ENCODE results near the gene DCANP1.
A peak's percentile ranks its signal among the peaks of the same experiment; 100 is the strongest.

Gene DCANP1

GRCh38 chr5:135460246-135461033, 13.3 kb upstream of the DCANP1 start:
- no peak overlapping the region for H3K27ac ChIP-seq
- no peak for TF ChIP-seq ZFX (IDR thresholded peaks at IDR 0.05; ENCODE audit: borderline replicate concordance)
- no peak for TF ChIP-seq CTCF (IDR thresholded peaks at IDR 0.05)

DNA sequence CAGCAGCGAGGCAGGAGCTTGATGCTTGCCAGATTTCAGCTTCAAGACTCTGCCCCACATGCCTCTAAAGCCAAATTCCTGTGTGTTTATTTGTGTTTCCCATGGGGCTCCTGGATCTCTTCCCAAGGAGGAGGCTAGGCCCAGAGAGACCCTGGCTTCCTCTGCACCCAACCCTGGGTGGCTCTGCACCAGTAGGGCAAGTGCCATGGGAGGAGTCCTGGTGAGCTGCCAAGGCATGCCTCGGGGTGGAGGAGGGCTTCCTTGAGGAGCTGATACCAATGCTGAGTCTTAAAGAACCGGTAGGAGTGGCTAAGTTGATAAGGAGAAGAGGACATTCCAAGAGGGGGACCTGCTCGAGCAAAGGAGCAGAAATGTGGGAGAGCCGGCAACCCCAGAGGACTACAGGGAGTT, 11.8 kb upstream of the DCANP1 start:
- TF ChIP-seq ZFX (IDR thresholded peaks at IDR 0.05; ENCODE audit: borderline replicate concordance) (no peak), CTCF (IDR thresholded peaks at IDR 0.05) (no peak)
- no peak overlapping the region for H3K27ac ChIP-seq

DNA sequence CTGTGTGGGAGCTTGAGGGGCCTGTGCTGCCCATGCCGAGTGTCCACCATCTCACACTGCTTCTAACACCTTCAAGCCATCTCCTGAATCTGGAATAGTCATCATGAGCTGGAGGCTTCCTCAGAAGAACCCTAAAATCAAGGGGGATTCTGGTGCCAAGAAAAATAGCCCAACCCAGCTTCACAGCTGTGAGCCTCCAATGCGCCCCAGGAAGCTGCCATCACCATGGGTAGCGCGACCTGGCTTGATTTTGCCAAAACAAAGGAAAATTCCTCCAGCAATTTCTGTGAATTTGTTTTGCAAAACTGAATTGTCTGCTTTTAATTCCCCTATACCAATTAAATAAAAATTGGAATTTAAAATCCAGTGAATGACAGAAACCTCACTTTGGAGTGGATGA, 11.2 kb upstream of the DCANP1 start:
- TF ChIP-seq CTCF (IDR thresholded peaks at IDR 0.05) (no peak), ZFX (IDR thresholded peaks at IDR 0.05; ENCODE audit: borderline replicate concordance) (no peak)
- H3K27ac ChIP-seq, result no peak overlapping the region

DNA sequence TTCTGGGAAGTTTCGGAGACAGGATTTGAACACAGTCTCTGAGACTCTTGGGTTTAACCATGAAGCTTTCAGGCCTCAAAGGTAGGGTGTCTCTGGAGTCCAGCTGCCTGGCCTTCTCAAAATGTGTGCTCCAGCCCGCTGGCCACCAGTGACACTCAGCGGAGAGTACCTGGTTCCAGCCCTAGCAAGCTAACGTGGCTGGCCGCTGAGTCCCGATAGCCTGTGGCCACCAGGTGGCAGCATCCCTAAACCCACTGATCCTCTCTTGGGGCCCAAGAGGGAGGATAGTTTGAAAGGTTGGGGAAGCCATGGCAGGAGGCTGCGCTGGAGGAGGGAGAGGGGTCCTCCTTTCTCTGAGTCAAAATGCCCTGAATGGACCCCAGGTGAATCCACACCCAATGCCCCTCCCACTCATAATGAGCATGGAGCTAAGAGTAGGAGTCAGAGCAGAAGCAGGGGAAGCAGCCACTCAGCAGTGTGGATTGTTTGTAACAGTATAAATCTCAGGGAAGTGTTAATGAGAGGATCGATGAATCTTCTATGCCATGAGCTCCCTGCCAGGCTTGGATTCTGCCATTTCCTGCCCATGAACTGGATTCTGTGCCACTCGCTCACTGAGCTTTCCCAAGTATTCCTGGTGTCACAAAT, 10.4 kb upstream of the DCANP1 start:
- no peak overlapping the region for H3K27ac ChIP-seq
- TF ChIP-seq ZFX (IDR thresholded peaks at IDR 0.05; ENCODE audit: borderline replicate concordance), result no peak
- peak; percentile 95 for TF ChIP-seq CTCF (IDR thresholded peaks at IDR 0.05)

DNA sequence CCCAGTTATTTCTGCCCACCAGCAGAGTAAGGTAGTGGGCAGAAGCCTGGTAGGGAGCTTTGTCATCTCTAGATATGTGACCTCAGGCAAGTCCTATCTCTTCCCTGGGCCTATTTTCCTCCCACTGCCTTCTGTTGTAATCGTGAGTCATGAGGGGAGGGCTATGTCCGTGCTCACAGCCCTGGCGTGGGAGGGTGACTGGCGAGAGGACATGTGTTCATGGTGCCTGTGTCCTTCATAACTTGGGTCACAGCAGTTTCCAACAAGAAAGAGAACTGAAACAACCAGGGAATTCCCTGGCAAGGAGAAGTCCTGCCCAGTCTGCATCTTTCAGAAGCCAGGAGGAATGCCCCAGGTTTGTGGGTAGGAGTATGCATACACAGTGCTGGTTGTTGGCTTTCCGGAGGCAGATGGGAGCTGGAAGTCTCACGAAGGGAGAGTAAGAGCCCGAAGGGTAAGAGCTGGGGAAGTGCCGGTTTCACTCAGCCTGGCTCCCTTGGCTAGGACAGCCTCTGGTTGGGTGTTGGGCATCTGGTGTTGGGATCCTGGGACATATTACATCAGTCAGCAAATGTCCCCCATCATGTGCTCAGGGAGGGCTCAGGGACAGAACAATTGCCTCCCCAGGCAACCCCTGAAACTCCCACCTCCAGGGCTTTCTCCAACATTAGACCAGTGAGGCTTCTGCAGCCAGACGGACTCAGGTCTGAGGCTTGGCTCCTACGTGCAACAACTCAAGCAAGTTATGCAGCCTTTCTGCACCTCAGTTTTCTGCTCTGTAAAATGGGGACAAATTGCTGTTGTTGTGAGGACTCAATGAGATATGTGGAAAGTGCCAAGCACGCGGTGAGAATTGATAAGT, 9.3 kb upstream of the DCANP1 start:
- TF ChIP-seq ZFX (IDR thresholded peaks at IDR 0.05; ENCODE audit: borderline replicate concordance) (no peak), CTCF (IDR thresholded peaks at IDR 0.05) (no peak)
- H3K27ac ChIP-seq, result no peak overlapping the region

DNA sequence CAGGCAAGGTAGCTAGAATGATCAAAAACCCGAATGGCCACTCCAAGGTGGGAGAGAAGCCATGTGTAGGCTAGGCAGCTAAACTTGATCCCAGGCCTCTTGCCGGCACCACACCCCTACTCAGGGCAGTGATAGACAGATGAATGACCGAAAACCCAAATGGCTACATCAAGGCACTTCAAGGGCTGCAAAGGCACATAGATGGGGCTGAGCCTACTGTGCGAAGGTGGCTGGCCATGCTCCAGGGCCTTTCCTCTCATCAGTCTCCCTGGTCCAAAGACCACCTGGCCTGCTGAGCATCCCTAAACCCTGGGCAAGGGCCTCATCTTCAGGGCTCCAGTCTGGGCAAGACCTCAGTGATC, 8.7 kb upstream of the DCANP1 start:
- TF ChIP-seq CTCF (IDR thresholded peaks at IDR 0.05) (no peak), ZFX (IDR thresholded peaks at IDR 0.05; ENCODE audit: borderline replicate concordance) (no peak)
- no peak overlapping the region for H3K27ac ChIP-seq

Data from 22Rv1 (cell line).